Naive thymus-derived CD8-positive, alpha-beta T cell (primary cell): ENCODE measurements around the gene GRAP2. TPM values are rescaled to one million over a fixed set of nuclear protein-coding genes. Genes with fewer than 3 reads are reported as not detected.
"Not testable (repeated sequence)": the region's sequence is repeated elsewhere in the genome, so short reads cannot be mapped to it uniquely, and the experiment has no call there.

ENCODE experiments used
- ATAC-seq, 2 donors: fragments of 150-1000 bp; cut with Tn5 transposase in 1 of 2; sonication (Bioruptor Pico), chemical (Tn5 transposase) in 1 of 2; 1 replicate in 1 of 2; 2 replicates in 1 of 2; pipeline ENCODE4 v1.10.0; 2021; ENCODE audit warnings: mild to moderate bottlenecking in 2 of 2, moderate library complexity in 2 of 2
- POLR2A ChIA-PET: fragments of 350-600 bp; sonication (Branson Sonifier 250); formaldehyde crosslinking; loops from one replicate; lab custom pipeline; 2021; ENCODE audit warnings: antibody characterized with exemption; lab: Charles Lee
- DNase-seq, 10 donors: peaks; one replicate each; pipeline versions ENCODE4 v3.0.0 to v3.0.0-alpha.2; 2020 to 2022
- H3K27ac Mint-ChIP-seq, 10 donors: one replicate each; pipeline ENCODE4 v1.8.0; 2020 to 2022; ENCODE audit warnings: mild to moderate bottlenecking in 10 of 10, mixed read lengths in 10 of 10, moderate library complexity in 4 of 10, inconsistent platforms in 1 of 10
- H3K27me3 Mint-ChIP-seq, 5 donors: one replicate each; pipeline ENCODE4 v1.8.0; 2021 to 2022; ENCODE audit warnings: mixed read lengths in 5 of 5
- H3K36me3 Mint-ChIP-seq, 3 donors: one replicate each; pipeline ENCODE4 v1.8.0; 2020 to 2022; ENCODE audit warnings: mixed read lengths in 3 of 3, mild to moderate bottlenecking in 2 of 3, inconsistent platforms in 1 of 3
- H3K4me1 Mint-ChIP-seq, 4 donors: one replicate each; pipeline ENCODE4 v1.8.0; 2021 to 2022; ENCODE audit warnings: mixed read lengths in 4 of 4
- H3K4me3 Mint-ChIP-seq, 10 donors: one replicate each; pipeline ENCODE4 v1.8.0; 2020 to 2022; ENCODE audit warnings: mild to moderate bottlenecking in 10 of 10, mixed read lengths in 10 of 10, moderate library complexity in 6 of 10, inconsistent platforms in 1 of 10
- H3K9me3 Mint-ChIP-seq, 9 donors: one replicate each; pipeline ENCODE4 v1.8.0; 2020 to 2022; ENCODE audit warnings: mixed read lengths in 9 of 9, mild to moderate bottlenecking in 3 of 9, inconsistent platforms in 1 of 9, moderate library complexity in 1 of 9
- polyA plus RNA-seq, 3 donors: library from polyadenylated mRNA; unstranded; fragments of 300-500 nt; fragmentation: Illumina TruSeq; gene quantifications; one replicate each; pipeline ENCODE4 v1.2.3, GENCODE V29; 2021
- total RNA-seq, 8 experiments: library from RNA in 2 of 8; stranded (reverse) in 2 of 8; gene quantifications; one replicate each; pipeline ENCODE4 v1.2.3 and lab custom pipeline; 2021 to 2026

GRAP2 gene
- total and polyA plus RNA-seq, 5 experiments from 2014 or later, result 88.3 to 202 (median 176) TPM

- DNase-seq, result no peak
- POLR2A ChIA-PET, result interaction anchor here (0.6 to 7.4 kb wide), 18 partner anchors 9 to 339 kb away, joined by 3 to 58 read pairs (median 5); partner anchors contain the start of gene GRAP2
- no peak for ATAC-seq
- H3K4me1 Mint-ChIP-seq, result peaks cover 55 to 100% (median 98%) of the 10 kb centered on the region in 4 donors
- H3K36me3 Mint-ChIP-seq, result peaks cover 18 to 61% (median 31%) of the 10 kb centered on the region in 3 donors
- H3K4me3 Mint-ChIP-seq, result peak overlapping the region; percentile 60 to 89 (median 81)
- H3K9me3 Mint-ChIP-seq, result no peaks in the 10 kb centered on the region
- H3K27me3 Mint-ChIP-seq, result no peaks in the 10 kb centered on the region
- peak overlapping the region in 6 of 10 donors; percentile 95 to 99 (median 97) for H3K27ac Mint-ChIP-seq
Observed at GRCh38 chr22:39947220-39948216, 46.6 kb downstream of the GRAP2 start.

GRCh38 chr22:39949964-39950737, 49.3 kb downstream of the GRAP2 start:
- DNase-seq (no peak), ATAC-seq (no peak)
- H3K27me3 Mint-ChIP-seq, result no peaks in the 10 kb centered on the region
- H3K36me3 Mint-ChIP-seq, result peaks cover 23 to 75% (median 34%) of the 10 kb centered on the region in 3 donors
- H3K4me1 Mint-ChIP-seq, result peaks cover 57 to 98% (median 95%) of the 10 kb centered on the region in 4 donors
- H3K27ac Mint-ChIP-seq, result peak overlapping the region in 6 of 10 donors; percentile 95 to 99 (median 97)
- POLR2A ChIA-PET, result interaction anchor here (0.6 to 7.2 kb wide), 11 partner anchors 7 to 396 kb away, joined by 3 to 56 read pairs (median 12); partner anchors contain the start of gene TMA7B
- H3K4me3 Mint-ChIP-seq, result peak overlapping the region; percentile 29 to 89 (median 80)
- no peaks in the 10 kb centered on the region for H3K9me3 Mint-ChIP-seq

GRCh38 chr22:39951603-39952293, 50.9 kb downstream of the GRAP2 start:
- peaks cover 26 to 86% (median 39%) of the 10 kb centered on the region in 3 donors for H3K36me3 Mint-ChIP-seq
- DNase-seq, result peak in 7 of 10 donors; percentile 41 to 79 (median 58)
- H3K4me3 Mint-ChIP-seq, result peak overlapping the region; percentile 64 to 90 (median 80)
- POLR2A ChIA-PET, result interaction anchor here (0.7 to 7.2 kb wide), 17 partner anchors 9 to 93 kb away, joined by 3 to 56 read pairs (median 6); no protein-coding TSS in a partner anchor
- H3K4me1 Mint-ChIP-seq, result peaks cover 57 to 100% (median 93%) of the 10 kb centered on the region in 4 donors
- ATAC-seq, result peak; percentile 71 to 82
- H3K27ac Mint-ChIP-seq, result peak overlapping the region in 6 of 10 donors; percentile 95 to 99 (median 97)
- not testable (repeated sequence) for H3K27me3 Mint-ChIP-seq, H3K9me3 Mint-ChIP-seq

GRCh38 chr22:39952347-39952746, 51.5 kb downstream of the GRAP2 start:
- peak overlapping the region in 6 of 10 donors; percentile 95 to 99 (median 97) for H3K27ac Mint-ChIP-seq
- DNase-seq, result peak in 5 of 10 donors; percentile 22 to 70 (median 60)

GRCh38 chr22:39953101-39953500, 52.2 kb downstream of the GRAP2 start:
- H3K27me3 Mint-ChIP-seq, result no peaks in the 10 kb centered on the region
- peaks cover 33 to 86% (median 46%) of the 10 kb centered on the region in 3 donors for H3K36me3 Mint-ChIP-seq
- H3K4me3 Mint-ChIP-seq, result peak overlapping the region; percentile 23 to 90 (median 80)
- peak overlapping the region in 6 of 10 donors; percentile 95 to 99 (median 97) for H3K27ac Mint-ChIP-seq
- no peaks in the 10 kb centered on the region for H3K9me3 Mint-ChIP-seq
- peaks cover 58 to 99% (median 92%) of the 10 kb centered on the region in 4 donors for H3K4me1 Mint-ChIP-seq
- DNase-seq, result no peak
- no peak for ATAC-seq
- POLR2A ChIA-PET, result interaction anchor here (0.6 to 7.2 kb wide), 12 partner anchors 9 to 335 kb away, joined by 3 to 56 read pairs (median 4); no protein-coding TSS in a partner anchor

More at GRCh38 chr22:39952347-39952746, 51.5 kb downstream of the GRAP2 start:
- H3K4me3 Mint-ChIP-seq, result peak overlapping the region; percentile 64 to 90 (median 80)
- H3K27me3 Mint-ChIP-seq, result no peaks in the 10 kb centered on the region
- POLR2A ChIA-PET, result interaction anchor here (0.7 to 7.2 kb wide), 16 partner anchors 10 to 92 kb away, joined by 3 to 56 read pairs (median 7); no protein-coding TSS in a partner anchor
- peaks cover 32 to 86% (median 42%) of the 10 kb centered on the region in 3 donors for H3K36me3 Mint-ChIP-seq
- peak; percentile 48 to 65 for ATAC-seq
- no peaks in the 10 kb centered on the region for H3K9me3 Mint-ChIP-seq
- H3K4me1 Mint-ChIP-seq, result peaks cover 54 to 100% (median 93%) of the 10 kb centered on the region in 4 donors

- DNase-seq, result no peak
- Mint-ChIP-seq H3K36me3 (peaks cover 22 to 86% (median 46%) of the 10 kb centered on the region in 3 donors), H3K4me3 (peak overlapping the region in 5 of 10 donors; percentile 4 to 72 (median 29)), H3K27me3 (no peaks in the 10 kb centered on the region), H3K27ac (peak overlapping the region in 6 of 10 donors; percentile 84 to 99 (median 97)), H3K4me1 (peaks cover 61 to 99% (median 93%) of the 10 kb centered on the region in 4 donors), H3K9me3 (no peaks in the 10 kb centered on the region)
- POLR2A ChIA-PET, result interaction anchor here (1.8 to 3.1 kb wide), 2 partner anchors 12 to 45 kb away, joined by 5 to 16 read pairs; no protein-coding TSS in a partner anchor
- ATAC-seq, result peak in 1 of 2 donors; percentile 10
Observed at GRCh38 chr22:39954584-39955055, 53.7 kb downstream of the GRAP2 start.

GRCh38 chr22:39955675-39956074, 54.8 kb downstream of the GRAP2 start:
- Mint-ChIP-seq H3K4me3 (peak overlapping the region in 7 of 10 donors; percentile 18 to 68 (median 49)), H3K27ac (peak overlapping the region in 6 of 10 donors; percentile 88 to 99 (median 97)), H3K27me3 (no peaks in the 10 kb centered on the region), H3K9me3 (no peaks in the 10 kb centered on the region), H3K4me1 (peaks cover 61 to 99% (median 93%) of the 10 kb centered on the region in 4 donors), H3K36me3 (peaks cover 25 to 86% (median 44%) of the 10 kb centered on the region in 3 donors)
- POLR2A ChIA-PET, result interaction anchor here (2.9 to 3.1 kb wide), 2 partner anchors 9 to 13 kb away, joined by 7 to 16 read pairs; no protein-coding TSS in a partner anchor
- DNase-seq (no peak), ATAC-seq (no peak)

GRCh38 chr22:39956932-39957664, 56.2 kb downstream of the GRAP2 start:
- no peak for ATAC-seq

GRCh38 chr22:39958009-39958711, 57.3 kb downstream of the GRAP2 start:
- peak overlapping the region in 9 of 10 donors; percentile 41 to 75 (median 46) for H3K4me3 Mint-ChIP-seq
- DNase-seq, result peak in 1 of 10 donors; percentile 58
- no peaks in the 10 kb centered on the region for H3K9me3 Mint-ChIP-seq
- no peaks in the 10 kb centered on the region for H3K27me3 Mint-ChIP-seq
- H3K27ac Mint-ChIP-seq, result peak overlapping the region in 8 of 10 donors; percentile 85 to 95 (median 94)
- H3K36me3 Mint-ChIP-seq, result peaks cover 31 to 96% (median 49%) of the 10 kb centered on the region in 3 donors
- POLR2A ChIA-PET, result interaction anchor here (0.7 to 2.9 kb wide), 6 partner anchors 12 to 438 kb away, joined by 3 to 7 read pairs (median 4); partner anchors contain the start of gene ATF4
- no peak for ATAC-seq
- peaks cover 54 to 96% (median 86%) of the 10 kb centered on the region in 4 donors for H3K4me1 Mint-ChIP-seq

More at GRCh38 chr22:39956932-39957664, 56.2 kb downstream of the GRAP2 start:
- Mint-ChIP-seq H3K27ac (peak overlapping the region in 6 of 10 donors; percentile 91 to 99 (median 94)), H3K4me3 (peak overlapping the region; percentile 22 to 78 (median 42)), H3K4me1 (peaks cover 61 to 99% (median 92%) of the 10 kb centered on the region in 4 donors), H3K9me3 (no peaks in the 10 kb centered on the region), H3K36me3 (peaks cover 31 to 91% (median 48%) of the 10 kb centered on the region in 3 donors), H3K27me3 (no peaks in the 10 kb centered on the region)
- POLR2A ChIA-PET, result interaction anchor here (0.5 to 3.1 kb wide), 6 partner anchors 11 to 433 kb away, joined by 3 to 16 read pairs (median 4); no protein-coding TSS in a partner anchor
- DNase-seq, result peak in 1 of 10 donors; percentile 58
